Ovary (tissue), 3 donors: ENCODE measurements around the gene MBOAT2.

ENCODE experiments used
- CTCF ChIP-seq, 3 donors: fragments of 450-650 bp in 2 of 3; fragments of 200-600 bp in 1 of 3; IDR thresholded peaks; one replicate each; pipeline versions ENCODE4 v1.5.1 to v1.8.0; 2016 to 2022; ENCODE audit warnings: antibody characterized with exemption in 3 of 3, mild to moderate bottlenecking in 1 of 3
- EP300 ChIP-seq: sonication (generic); formaldehyde crosslinking; IDR thresholded peaks from one replicate; pipeline ENCODE4 v1.6.1; 2017; ENCODE audit warnings: antibody characterized with exemption
- POLR2A ChIP-seq: fragments of 450-650 bp; IDR thresholded peaks from one replicate; pipeline ENCODE4 v1.6.1; 2017; ENCODE audit warnings: antibody characterized with exemption, mild to moderate bottlenecking, moderate library complexity
- donor health status: DM: no; HTN: no; CAD: no.

- TF ChIP-seq CTCF (IDR thresholded peaks at IDR 0.05) (no peak), POLR2A (no peak), EP300 (no peak)
Measured at GRCh38 chr2:8962890-8963289, 40.6 kb downstream of the MBOAT2 start.
